GM18867 (cell line): ENCODE measurements around the gene SAMD7.

Source experiments
- ATAC-seq: cut with Tn5 transposase; IDR thresholded peaks from one replicate; pipeline ENCODE4 v1.9.1; 2021; ENCODE audit warnings: mild to moderate bottlenecking, moderate library complexity; ENCODE audit not compliant: unreplicated experiment

Gene SAMD7

DNA sequence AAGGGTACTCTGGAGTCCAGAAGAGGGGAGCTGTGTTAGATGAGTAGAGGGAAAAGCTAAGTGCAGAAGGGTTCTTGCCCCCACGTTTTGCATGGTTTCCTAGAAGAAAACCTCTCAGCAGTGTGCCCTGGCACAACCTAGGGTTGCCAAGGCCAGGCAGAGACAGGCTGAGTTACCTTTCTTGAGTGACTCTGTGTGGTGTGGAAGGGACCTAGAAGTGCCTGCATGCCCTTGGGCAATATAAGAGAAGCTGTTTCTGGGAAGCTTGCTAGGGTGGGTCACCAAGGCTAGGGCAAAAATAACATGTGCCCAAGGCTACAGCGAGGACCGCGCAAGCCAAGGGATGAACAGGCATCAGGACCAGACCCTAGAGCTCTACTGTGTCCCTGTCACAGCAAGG lies 3.4 kb upstream of the SAMD7 start:
- ATAC-seq: no peak

DNA sequence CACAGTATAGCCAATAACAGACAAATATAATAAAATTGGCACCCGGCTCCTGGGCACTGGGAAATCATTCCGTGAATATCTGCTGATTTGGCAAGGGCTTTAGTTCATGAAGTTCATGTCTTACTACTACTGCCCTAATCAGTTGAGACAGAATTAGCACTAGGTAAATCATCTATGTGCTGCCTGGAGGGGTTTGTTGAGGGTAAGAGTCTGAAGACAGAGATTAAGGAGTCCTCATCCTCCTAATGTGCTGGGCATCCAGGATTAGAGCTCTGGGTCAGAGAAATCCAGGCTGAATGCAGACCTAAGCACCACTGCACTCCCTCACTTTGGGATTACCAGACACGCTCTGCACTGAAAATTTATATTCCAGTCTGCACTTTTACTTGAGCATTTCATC lies 2.0 kb downstream of the SAMD7 start:
- no peak for ATAC-seq

DNA sequence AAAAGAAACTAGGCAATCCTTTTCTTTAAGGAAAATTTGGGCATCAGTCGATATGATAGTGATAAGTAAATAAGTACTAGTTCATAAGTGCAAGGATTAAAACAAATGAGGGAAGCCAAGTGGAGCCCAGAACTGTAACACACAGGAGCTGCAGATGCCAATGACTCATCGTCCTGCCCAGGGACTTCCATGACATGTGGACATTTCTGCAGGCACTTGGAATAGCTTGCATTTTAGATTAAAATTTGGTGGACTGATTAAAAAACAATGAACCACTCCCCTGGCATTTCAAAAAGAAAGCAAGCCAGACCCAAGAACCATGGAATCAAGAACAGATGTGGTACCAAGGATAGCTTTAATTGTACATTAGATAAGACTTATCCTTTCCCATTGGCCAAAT lies 2.9 kb downstream of the SAMD7 start:
- ATAC-seq: no peak

GRCh38 chr3:169923189-169923588 lies 11.8 kb downstream of the SAMD7 start:
- no peak for ATAC-seq

GRCh38 chr3:169923831-169924230 lies 12.5 kb downstream of the SAMD7 start:
- ATAC-seq: no peak

DNA sequence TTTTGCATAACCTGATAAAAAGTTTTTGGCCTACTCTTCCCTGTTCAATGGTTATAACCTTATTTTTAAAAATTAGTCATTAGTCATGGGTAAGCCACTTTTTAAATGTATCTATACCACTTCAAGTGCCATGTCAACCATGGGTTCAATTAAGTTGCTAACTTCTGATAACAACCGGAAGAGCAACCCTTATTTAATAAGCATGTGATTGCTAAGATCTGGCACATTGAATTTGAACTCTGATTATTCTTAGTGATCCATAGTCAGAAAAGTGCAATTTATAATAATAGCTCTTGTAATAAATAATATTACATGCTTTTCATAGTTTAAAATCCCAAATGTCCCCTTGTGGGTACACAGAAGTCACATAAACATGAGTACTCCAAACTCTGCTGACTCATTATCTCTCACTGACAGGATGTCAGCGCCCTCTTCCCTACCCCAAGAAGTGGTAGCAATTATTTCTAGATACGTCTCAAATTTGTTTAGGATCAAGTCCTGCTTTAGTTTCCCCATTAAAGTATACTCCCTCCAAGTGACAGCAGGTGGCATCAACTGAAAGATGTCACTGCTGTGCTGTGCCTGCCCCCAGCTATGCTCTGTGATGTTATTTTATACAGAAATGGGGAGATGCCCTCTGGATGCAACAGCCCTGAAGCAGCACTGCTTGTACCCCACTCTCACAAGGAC lies 18.6 kb downstream of the SAMD7 start:
- peak; percentile 43 for ATAC-seq

GRCh38 chr3:169930843-169931242 lies 19.5 kb downstream of the SAMD7 start:
- no peak for ATAC-seq

- peak; percentile 93 for ATAC-seq
Measured at GRCh38 chr3:169931747-169932520, 20.6 kb downstream of the SAMD7 start.

DNA sequence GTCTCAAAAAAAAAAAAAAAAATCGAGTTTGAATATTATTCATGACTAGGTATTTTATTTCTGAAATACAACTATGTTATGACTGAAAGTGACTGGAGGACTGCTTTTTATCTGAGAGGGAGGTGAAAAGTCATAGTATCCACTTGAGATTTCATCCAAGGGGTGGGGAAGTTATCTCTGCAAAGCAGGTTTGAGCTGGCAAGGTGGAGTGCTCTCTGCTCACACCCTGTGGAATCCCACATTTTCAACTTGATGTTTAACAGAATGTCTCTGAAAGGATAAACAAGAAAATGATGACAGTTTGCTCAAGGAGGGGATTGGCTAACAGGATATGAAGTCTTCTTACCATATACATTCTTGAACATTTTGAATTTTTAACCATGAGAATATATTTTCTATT lies 27.9 kb downstream of the SAMD7 start:
- no peak for ATAC-seq

GRCh38 chr3:169939751-169940150 lies 28.4 kb downstream of the SAMD7 start:
- ATAC-seq: no peak

DNA sequence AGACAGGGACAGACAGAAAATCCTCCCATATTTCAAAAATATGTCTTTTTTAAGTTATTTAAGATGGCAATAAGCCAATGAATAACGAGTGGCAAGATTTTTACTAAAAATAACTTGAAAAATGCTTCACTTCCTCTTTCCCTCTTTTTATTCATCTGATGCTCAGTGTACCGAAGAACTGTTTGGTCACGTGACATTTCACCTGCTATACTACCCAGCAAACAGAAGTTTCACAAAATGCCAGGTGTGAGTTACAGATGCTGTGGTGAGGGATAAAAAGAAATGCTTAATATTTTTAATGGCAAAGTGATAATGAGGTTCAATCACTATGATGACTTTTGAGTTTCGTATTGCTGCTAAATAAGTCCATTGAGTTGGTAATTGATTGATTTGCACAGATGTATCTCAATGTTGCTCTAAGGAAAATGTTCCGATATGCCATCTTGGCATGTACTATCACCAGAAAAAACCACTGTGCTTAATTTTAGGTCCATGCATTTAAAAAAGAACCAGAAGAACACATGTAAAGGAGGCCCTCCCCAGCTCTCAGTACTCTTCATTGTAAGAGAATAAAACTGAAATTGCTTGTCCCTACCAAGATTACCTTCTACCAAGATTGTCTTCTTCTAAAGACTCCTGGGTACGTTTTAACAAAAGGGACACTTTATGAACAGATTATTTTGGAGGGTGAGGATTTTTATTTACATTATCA lies 29.3 kb downstream of the SAMD7 start:
- ATAC-seq: peak; percentile 78

GRCh38 chr3:169945313-169945712 lies 33.9 kb downstream of the SAMD7 start:
- peak; percentile 81 for ATAC-seq

GRCh38 chr3:169946336-169946735 lies 35.0 kb downstream of the SAMD7 start:
- no peak for ATAC-seq

DNA sequence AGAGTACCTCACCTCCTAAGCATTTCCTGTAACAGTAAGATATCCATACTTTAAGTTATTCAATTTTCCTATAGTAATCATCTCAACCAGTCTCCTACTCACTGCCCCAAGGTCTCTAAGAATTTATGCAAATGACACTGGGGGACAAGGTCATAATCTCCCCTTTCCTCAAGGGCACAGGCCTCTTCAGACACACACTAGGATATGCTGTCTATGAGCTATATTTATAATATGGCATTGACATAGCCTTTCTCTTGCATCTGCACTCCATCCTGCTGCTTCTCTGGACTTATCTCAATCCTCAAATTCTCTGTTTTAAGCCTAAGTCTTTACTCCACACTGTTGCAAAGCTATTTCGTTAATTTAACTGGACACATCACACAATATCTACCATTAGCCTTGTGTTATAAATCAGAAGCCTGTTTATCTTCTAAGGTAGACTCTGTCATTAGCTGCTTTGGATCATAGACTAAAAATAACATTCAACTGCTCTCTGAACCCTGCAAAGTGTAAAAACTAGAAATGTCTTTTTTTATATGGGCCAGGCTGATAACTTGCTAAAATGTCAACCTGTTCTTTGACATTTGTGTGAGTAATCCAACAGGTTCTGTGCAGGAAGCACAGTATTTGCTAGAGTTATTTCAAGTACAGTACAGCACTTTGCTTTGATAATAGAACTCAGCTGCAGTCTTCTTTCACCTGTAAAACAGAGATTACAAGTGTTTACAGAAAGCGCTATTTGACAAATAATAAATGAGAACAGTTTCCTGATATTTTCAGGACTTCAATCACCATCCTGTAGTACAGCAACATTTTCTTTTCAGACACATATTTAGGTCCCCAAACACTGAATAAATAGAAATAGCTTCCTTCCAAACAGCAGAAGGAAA lies 37.4 kb downstream of the SAMD7 start:
- no peak for ATAC-seq

GRCh38 chr3:169952045-169952444 lies 40.7 kb downstream of the SAMD7 start:
- ATAC-seq: no peak

DNA sequence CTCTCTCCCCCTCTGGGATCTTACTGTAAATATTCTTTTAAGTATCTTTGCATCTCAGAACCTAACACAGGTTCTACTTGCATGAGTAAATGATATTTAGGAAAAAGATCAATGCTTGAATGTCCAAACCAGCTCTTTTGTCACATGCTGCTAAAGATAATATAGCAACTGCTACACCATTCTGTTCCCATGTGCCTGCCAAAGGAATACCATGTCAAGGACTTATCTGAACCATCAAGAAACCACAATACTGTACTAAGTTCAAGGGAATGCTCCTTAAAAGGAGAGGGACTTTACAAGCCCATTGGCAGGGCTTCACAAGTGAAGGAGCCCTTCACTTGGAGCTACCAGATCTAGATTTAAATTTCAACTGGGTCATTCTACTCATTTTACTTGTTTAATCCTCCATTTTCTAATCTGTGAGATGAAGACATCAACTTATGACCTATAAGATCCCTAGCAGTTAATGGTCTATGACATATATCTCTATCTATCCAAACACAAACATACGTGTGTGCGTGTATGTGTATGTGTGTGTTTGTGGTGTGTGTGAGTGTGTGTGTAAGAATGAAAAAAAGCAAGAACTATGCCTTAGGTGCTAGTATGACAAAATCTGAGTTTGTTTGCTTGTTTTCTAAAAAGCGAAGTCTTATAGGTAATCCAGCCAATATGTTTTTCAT lies 42.2 kb downstream of the SAMD7 start:
- peak; percentile 18 for ATAC-seq

DNA sequence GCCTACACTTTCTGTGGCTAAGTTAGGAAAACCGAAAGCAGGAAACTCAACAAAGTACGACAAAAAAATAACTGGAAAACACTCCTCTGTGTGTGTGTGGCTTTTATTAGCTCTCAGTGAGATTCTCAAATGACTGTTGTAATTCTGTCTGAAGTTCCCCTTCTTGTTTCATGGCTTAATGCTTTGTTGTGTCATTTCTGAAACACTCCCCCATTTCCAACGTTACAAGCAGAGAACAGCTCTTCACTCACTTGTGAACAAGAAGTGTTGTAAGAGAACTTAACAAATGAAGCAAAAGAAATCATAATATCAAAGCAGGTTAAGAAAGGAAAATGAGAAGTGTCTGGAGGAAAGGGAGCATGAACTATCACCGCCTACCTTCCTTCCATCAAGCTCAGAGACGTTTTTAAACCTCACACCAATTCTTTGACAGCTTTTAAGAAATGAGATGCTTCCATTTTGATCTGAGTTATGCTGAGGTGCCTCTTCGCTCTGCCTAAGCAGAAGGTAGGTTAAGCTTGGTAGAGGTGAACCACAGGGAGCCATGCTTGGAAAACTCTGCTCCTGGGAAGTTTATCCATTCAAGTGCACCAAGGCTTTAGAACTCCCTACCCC lies 42.9 kb downstream of the SAMD7 start:
- peak; percentile 72 for ATAC-seq

DNA sequence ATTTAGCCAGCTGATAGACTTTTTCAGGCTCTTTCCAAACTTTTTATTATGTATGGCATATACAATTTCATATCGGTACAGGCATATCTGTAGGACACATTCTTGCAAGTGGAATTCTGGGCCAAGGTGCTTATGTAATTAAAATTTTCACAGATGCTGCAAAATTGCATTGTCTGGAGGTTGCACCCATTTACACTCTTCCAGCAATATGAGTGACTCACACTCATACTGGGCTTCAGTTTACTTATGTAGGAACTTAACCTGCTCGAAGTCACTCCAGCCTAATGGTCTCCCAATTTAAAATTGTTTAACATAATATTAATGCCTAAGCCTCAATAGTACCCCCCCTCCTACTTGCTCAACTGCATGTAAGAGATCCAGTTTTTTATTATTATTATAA lies 44.0 kb downstream of the SAMD7 start:
- ATAC-seq: no peak

DNA sequence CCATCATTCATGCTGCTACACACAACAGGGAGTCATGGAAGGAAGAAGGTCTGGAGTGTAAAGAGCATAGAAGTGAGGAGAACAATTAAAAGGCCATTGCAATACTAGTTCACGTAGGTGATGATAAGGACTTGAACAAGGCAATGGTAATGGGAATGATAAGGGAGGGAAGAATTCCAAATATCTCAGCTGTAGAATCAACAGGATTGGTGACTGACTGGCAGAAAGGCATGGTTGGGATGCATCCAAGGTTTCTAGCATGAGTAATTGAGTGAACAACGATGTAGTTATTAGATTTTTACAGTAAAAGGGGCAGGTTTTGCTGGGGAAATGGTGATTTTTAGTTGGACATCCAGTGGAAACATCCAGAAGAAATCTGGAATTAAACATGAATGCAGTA lies 52.8 kb downstream of the SAMD7 start:
- ATAC-seq: no peak
